ENCODE measurements around the gene IQCM. TPM values are rescaled to one million over a fixed set of nuclear protein-coding genes. Genes with fewer than 3 reads are reported as not detected.

The IQCM gene
- total RNA-seq, 4 donors from 2014 or later: not detected

GRCh38 chr4:149823769-149824221 lies 8.2 kb upstream of the IQCM start:
- WGBS, 2 donors: 30 to 41% methylated on average over 4 of the region's 4 CpGs
- intact Hi-C loops (cut with DNase I; ENCODE audit: low total_unique reads): no loop called here

GRCh38 chr4:149801416-149801815 lies 14.2 kb downstream of the IQCM start:
- no peak for DNase-seq (ENCODE audit: low spot score in 2 of 2)
- H3K4me3 ChIP-seq (ENCODE audit: low read depth, poor library complexity, severe bottlenecking): no peak overlapping the region
- 41 to 46% methylated on average over 2 of the region's 2 CpGs for WGBS, 2 donors
- intact Hi-C loops (cut with DNase I; ENCODE audit: low total_unique reads): no loop called here
- TF ChIP-seq CTCF (IDR thresholded peaks at IDR 0.05) (no peak), POLR2A (IDR thresholded peaks at IDR 0.05) (no peak)

More at GRCh38 chr4:149823769-149824221, 8.2 kb upstream of the IQCM start:
- no peak for TF ChIP-seq POLR2A (IDR thresholded peaks at IDR 0.05)
- no peak for TF ChIP-seq CTCF (IDR thresholded peaks at IDR 0.05)
- DNase-seq (ENCODE audit: low spot score in 2 of 2): no peak
- no peak overlapping the region for H3K4me3 ChIP-seq (ENCODE audit: low read depth, poor library complexity, severe bottlenecking)

- no peak for DNase-seq (ENCODE audit: low spot score in 2 of 2)
- WGBS, 2 donors: 76 to 91% methylated on average over 1 of the region's 1 CpG
- intact Hi-C loops (cut with DNase I; ENCODE audit: low total_unique reads): no loop called here
- TF ChIP-seq CTCF (IDR thresholded peaks at IDR 0.05) (no peak), POLR2A (IDR thresholded peaks at IDR 0.05) (no peak)
- H3K4me3 ChIP-seq (ENCODE audit: low read depth, poor library complexity, severe bottlenecking): no peak overlapping the region
These were observed 16.1 kb downstream of the IQCM start for GRCh38 chr4:149799546-149799945.

- TF ChIP-seq CTCF (IDR thresholded peaks at IDR 0.05) (no peak), POLR2A (IDR thresholded peaks at IDR 0.05) (no peak)
- DNase-seq (ENCODE audit: low spot score in 2 of 2): no peak
- intact Hi-C loops (cut with DNase I; ENCODE audit: low total_unique reads): no loop called here
- no peak overlapping the region for H3K4me3 ChIP-seq (ENCODE audit: low read depth, poor library complexity, severe bottlenecking)
These were observed 19.3 kb downstream of the IQCM start for GRCh38 chr4:149796381-149796780.

GRCh38 chr4:149795256-149795655 lies 20.4 kb downstream of the IQCM start:
- TF ChIP-seq CTCF (IDR thresholded peaks at IDR 0.05) (no peak), POLR2A (IDR thresholded peaks at IDR 0.05) (no peak)
- 65 to 66% methylated on average over 4 of the region's 4 CpGs for WGBS, 2 donors
- DNase-seq (ENCODE audit: low spot score in 2 of 2): no peak
- intact Hi-C loops (cut with DNase I; ENCODE audit: low total_unique reads): no loop called here
- no peak overlapping the region for H3K4me3 ChIP-seq (ENCODE audit: low read depth, poor library complexity, severe bottlenecking)

GRCh38 chr4:149794352-149794751 lies 21.3 kb downstream of the IQCM start:
- WGBS, 2 donors: 91 to 93% methylated on average over 1 of the region's 1 CpG
- DNase-seq (ENCODE audit: low spot score in 2 of 2): no peak
- TF ChIP-seq POLR2A (IDR thresholded peaks at IDR 0.05) (no peak), CTCF (IDR thresholded peaks at IDR 0.05) (no peak)
- H3K4me3 ChIP-seq (ENCODE audit: low read depth, poor library complexity, severe bottlenecking): no peak overlapping the region
- intact Hi-C loops (cut with DNase I; ENCODE audit: low total_unique reads): no loop called here

All from lower leg skin (tissue), 4 donors.